ENCODE data around the gene GRK4. TPM values are rescaled to one million over a fixed set of nuclear protein-coding genes. Genes with fewer than 3 reads are reported as not detected.

The GRK4 gene
- total RNA-seq, 2 donors from 2014 or later = 1.7 to 3.6 TPM

- Mint-ChIP-seq H3K4me1 (peaks cover 4% of the 10 kb centered on the region), H3K36me3 (ENCODE audit: low read depth) (peaks cover 2% of the 10 kb centered on the region), H3K4me3 (no peak overlapping the region), H3K27me3 (peaks cover 43% of the 10 kb centered on the region), H3K27ac (no peak overlapping the region)
- H3K9me3 ChIP-seq (ENCODE audit: control insufficient read depth, low read length, poor library complexity, severe bottlenecking) = no peaks in the 10 kb centered on the region
- DNase-seq = no peak
- ATAC-seq = no peak
Measured at GRCh38 chr4:3010577-3010976, 47.2 kb downstream of the GRK4 start.

GRCh38 chr4:3010998-3011397 is 47.6 kb downstream of the GRK4 start:
- no peak overlapping the region for H3K4me3 Mint-ChIP-seq
- H3K27me3 Mint-ChIP-seq = peaks cover 43% of the 10 kb centered on the region
- H3K9me3 ChIP-seq (ENCODE audit: control insufficient read depth, low read length, poor library complexity, severe bottlenecking) = no peaks in the 10 kb centered on the region
- H3K36me3 Mint-ChIP-seq (ENCODE audit: low read depth) = peaks cover 2% of the 10 kb centered on the region
- H3K4me1 Mint-ChIP-seq = peaks cover 4% of the 10 kb centered on the region
- DNase-seq (no peak), ATAC-seq (no peak)
- no peak overlapping the region for H3K27ac Mint-ChIP-seq

GRCh38 chr4:3011456-3012220 is 48.3 kb downstream of the GRK4 start:
- peaks cover 42% of the 10 kb centered on the region for H3K27me3 Mint-ChIP-seq
- ATAC-seq (no peak), DNase-seq (no peak)
- H3K4me3 Mint-ChIP-seq = no peak overlapping the region
- peaks cover 4% of the 10 kb centered on the region for H3K4me1 Mint-ChIP-seq
- no peaks in the 10 kb centered on the region for H3K9me3 ChIP-seq (ENCODE audit: control insufficient read depth, low read length, poor library complexity, severe bottlenecking)
- no peak overlapping the region for H3K27ac Mint-ChIP-seq
- H3K36me3 Mint-ChIP-seq (ENCODE audit: low read depth) = peaks cover 2% of the 10 kb centered on the region

GRCh38 chr4:3013323-3013722 is 50.0 kb downstream of the GRK4 start:
- Mint-ChIP-seq H3K4me3 (no peak overlapping the region), H3K27me3 (peaks cover 43% of the 10 kb centered on the region), H3K27ac (no peak overlapping the region), H3K36me3 (ENCODE audit: low read depth) (peaks cover 4% of the 10 kb centered on the region), H3K4me1 (peaks cover 4% of the 10 kb centered on the region)
- ATAC-seq = no peak
- no peaks in the 10 kb centered on the region for H3K9me3 ChIP-seq (ENCODE audit: control insufficient read depth, low read length, poor library complexity, severe bottlenecking)
- no peak for DNase-seq

- no peak for DNase-seq
- no peak overlapping the region for H3K27ac Mint-ChIP-seq
- H3K9me3 ChIP-seq (ENCODE audit: control insufficient read depth, low read length, poor library complexity, severe bottlenecking) = no peaks in the 10 kb centered on the region
- no peak for ATAC-seq
- H3K4me3 Mint-ChIP-seq = no peak overlapping the region
- peaks cover 4% of the 10 kb centered on the region for H3K36me3 Mint-ChIP-seq (ENCODE audit: low read depth)
- peaks cover 43% of the 10 kb centered on the region for H3K27me3 Mint-ChIP-seq
- peaks cover 4% of the 10 kb centered on the region for H3K4me1 Mint-ChIP-seq
Measured at GRCh38 chr4:3013839-3014350, 50.5 kb downstream of the GRK4 start.

GRCh38 chr4:3016961-3017360 is 53.6 kb downstream of the GRK4 start:
- DNase-seq = no peak
- peaks cover 24% of the 10 kb centered on the region for H3K27me3 Mint-ChIP-seq
- no peak for ATAC-seq
- H3K9me3 ChIP-seq (ENCODE audit: control insufficient read depth, low read length, poor library complexity, severe bottlenecking) = no peaks in the 10 kb centered on the region
- no peak overlapping the region for H3K4me3 Mint-ChIP-seq
- peaks cover 4% of the 10 kb centered on the region for H3K36me3 Mint-ChIP-seq (ENCODE audit: low read depth)
- peaks cover 6% of the 10 kb centered on the region for H3K4me1 Mint-ChIP-seq
- no peak overlapping the region for H3K27ac Mint-ChIP-seq

GRCh38 chr4:3017504-3017903 is 54.1 kb downstream of the GRK4 start:
- DNase-seq (no peak), ATAC-seq (no peak)
- peaks cover 28% of the 10 kb centered on the region for H3K27me3 Mint-ChIP-seq
- no peaks in the 10 kb centered on the region for H3K9me3 ChIP-seq (ENCODE audit: control insufficient read depth, low read length, poor library complexity, severe bottlenecking)
- no peak overlapping the region for H3K27ac Mint-ChIP-seq
- H3K36me3 Mint-ChIP-seq (ENCODE audit: low read depth) = peaks cover 4% of the 10 kb centered on the region
- H3K4me3 Mint-ChIP-seq = no peak overlapping the region
- peaks cover 8% of the 10 kb centered on the region for H3K4me1 Mint-ChIP-seq

- peaks cover 4% of the 10 kb centered on the region for H3K36me3 Mint-ChIP-seq (ENCODE audit: low read depth)
- H3K27me3 Mint-ChIP-seq = peaks cover 23% of the 10 kb centered on the region
- no peaks in the 10 kb centered on the region for H3K9me3 ChIP-seq (ENCODE audit: control insufficient read depth, low read length, poor library complexity, severe bottlenecking)
- no peak for DNase-seq
- peaks cover 5% of the 10 kb centered on the region for H3K4me1 Mint-ChIP-seq
- no peak for ATAC-seq
- H3K27ac Mint-ChIP-seq = no peak overlapping the region
- no peak overlapping the region for H3K4me3 Mint-ChIP-seq
Measured at GRCh38 chr4:3019145-3019846, 55.9 kb downstream of the GRK4 start.

- DNase-seq = no peak
- H3K4me3 Mint-ChIP-seq = no peak overlapping the region
- H3K36me3 Mint-ChIP-seq (ENCODE audit: low read depth) = peaks cover 3% of the 10 kb centered on the region
- H3K27ac Mint-ChIP-seq = no peak overlapping the region
- H3K27me3 Mint-ChIP-seq = peaks cover 19% of the 10 kb centered on the region
- ATAC-seq = no peak
- H3K9me3 ChIP-seq (ENCODE audit: control insufficient read depth, low read length, poor library complexity, severe bottlenecking) = no peaks in the 10 kb centered on the region
- H3K4me1 Mint-ChIP-seq = peaks cover 5% of the 10 kb centered on the region
Measured at GRCh38 chr4:3021127-3021526, 57.8 kb downstream of the GRK4 start.

GRCh38 chr4:3021627-3022026 is 58.3 kb downstream of the GRK4 start:
- Mint-ChIP-seq H3K4me3 (no peak overlapping the region), H3K27me3 (peaks cover 19% of the 10 kb centered on the region), H3K36me3 (ENCODE audit: low read depth) (peaks cover 2% of the 10 kb centered on the region), H3K27ac (no peak overlapping the region), H3K4me1 (peaks cover 5% of the 10 kb centered on the region)
- H3K9me3 ChIP-seq (ENCODE audit: control insufficient read depth, low read length, poor library complexity, severe bottlenecking) = no peaks in the 10 kb centered on the region
- no peak for DNase-seq
- ATAC-seq = no peak

GRCh38 chr4:3022112-3022511 is 58.7 kb downstream of the GRK4 start:
- ATAC-seq (no peak), DNase-seq (no peak)
- Mint-ChIP-seq H3K27me3 (peaks cover 14% of the 10 kb centered on the region), H3K4me3 (no peak overlapping the region), H3K27ac (no peak overlapping the region), H3K4me1 (peaks cover 5% of the 10 kb centered on the region), H3K36me3 (ENCODE audit: low read depth) (no peaks in the 10 kb centered on the region)
- no peaks in the 10 kb centered on the region for H3K9me3 ChIP-seq (ENCODE audit: control insufficient read depth, low read length, poor library complexity, severe bottlenecking)

GRCh38 chr4:3022651-3023050 is 59.3 kb downstream of the GRK4 start:
- Mint-ChIP-seq H3K27ac (no peak overlapping the region), H3K27me3 (peaks cover 13% of the 10 kb centered on the region), H3K4me3 (no peak overlapping the region), H3K4me1 (peaks cover 5% of the 10 kb centered on the region), H3K36me3 (ENCODE audit: low read depth) (no peaks in the 10 kb centered on the region)
- no peak for DNase-seq
- ATAC-seq = no peak
- no peaks in the 10 kb centered on the region for H3K9me3 ChIP-seq (ENCODE audit: control insufficient read depth, low read length, poor library complexity, severe bottlenecking)

- peaks cover 13% of the 10 kb centered on the region for H3K27me3 Mint-ChIP-seq
- peaks cover 5% of the 10 kb centered on the region for H3K4me1 Mint-ChIP-seq
- ATAC-seq = no peak
- no peak overlapping the region for H3K27ac Mint-ChIP-seq
- no peak overlapping the region for H3K4me3 Mint-ChIP-seq
- no peaks in the 10 kb centered on the region for H3K9me3 ChIP-seq (ENCODE audit: control insufficient read depth, low read length, poor library complexity, severe bottlenecking)
- no peaks in the 10 kb centered on the region for H3K36me3 Mint-ChIP-seq (ENCODE audit: low read depth)
- no peak for DNase-seq
Measured at GRCh38 chr4:3025881-3026280, 62.5 kb downstream of the GRK4 start.
